B cell (primary cell): ENCODE measurements around the gene C3.

Experiments
- CTCF ChIP-seq: fragments of 200-600 bp; IDR thresholded peaks from one replicate; pipeline ENCODE4 v1.8.0; 2022; ENCODE audit warnings: antibody characterized with exemption, mild to moderate bottlenecking
- EZH2 ChIP-seq: IDR thresholded peaks from 2 replicates; pipeline ENCODE4 v1.6.1; 2012; ENCODE audit warnings: borderline replicate concordance, low read depth, mild to moderate bottlenecking, moderate library complexity, low read length; ENCODE audit not compliant: insufficient read depth, poor library complexity, severe bottlenecking

GRCh38 chr19:6752256-6753177 lies 32.1 kb upstream of the C3 start:
- TF ChIP-seq CTCF (no peak), EZH2 (no peak)
